ENCODE results near the gene CDC42EP5.
"Not testable (repeated sequence)": the region's sequence is repeated elsewhere in the genome, so short reads cannot be mapped to it uniquely, and the experiment has no call there.

The CDC42EP5 gene

DNA sequence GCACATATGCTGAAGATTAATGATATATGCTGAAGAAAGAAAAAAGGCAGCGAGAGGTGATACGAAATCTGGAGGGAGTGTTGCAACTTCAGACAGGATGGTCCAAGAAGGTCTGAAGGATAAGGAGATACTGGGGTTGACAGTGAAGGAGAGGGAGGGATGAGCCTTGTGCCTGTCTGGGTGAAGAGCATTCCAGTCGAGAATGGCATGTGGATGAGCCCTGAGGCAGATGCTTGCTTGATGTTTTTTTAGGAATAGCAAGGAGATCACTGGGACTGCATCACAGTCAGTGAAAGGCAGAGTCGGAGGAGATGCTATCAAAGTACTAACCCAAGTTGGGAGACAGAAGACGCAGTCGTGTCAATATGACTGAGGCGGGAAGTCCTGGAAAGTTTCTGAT, 16.2 kb upstream of the CDC42EP5 start:
- no peak for DNase-seq

- no peak for DNase-seq
These were observed 12.8 kb upstream of the CDC42EP5 start for GRCh38 chr19:54485851-54486250.

GRCh38 chr19:54484451-54484850, 11.4 kb upstream of the CDC42EP5 start:
- no peak for DNase-seq

- no peak for DNase-seq
These were observed 9.8 kb upstream of the CDC42EP5 start for GRCh38 chr19:54482889-54483288.

DNA sequence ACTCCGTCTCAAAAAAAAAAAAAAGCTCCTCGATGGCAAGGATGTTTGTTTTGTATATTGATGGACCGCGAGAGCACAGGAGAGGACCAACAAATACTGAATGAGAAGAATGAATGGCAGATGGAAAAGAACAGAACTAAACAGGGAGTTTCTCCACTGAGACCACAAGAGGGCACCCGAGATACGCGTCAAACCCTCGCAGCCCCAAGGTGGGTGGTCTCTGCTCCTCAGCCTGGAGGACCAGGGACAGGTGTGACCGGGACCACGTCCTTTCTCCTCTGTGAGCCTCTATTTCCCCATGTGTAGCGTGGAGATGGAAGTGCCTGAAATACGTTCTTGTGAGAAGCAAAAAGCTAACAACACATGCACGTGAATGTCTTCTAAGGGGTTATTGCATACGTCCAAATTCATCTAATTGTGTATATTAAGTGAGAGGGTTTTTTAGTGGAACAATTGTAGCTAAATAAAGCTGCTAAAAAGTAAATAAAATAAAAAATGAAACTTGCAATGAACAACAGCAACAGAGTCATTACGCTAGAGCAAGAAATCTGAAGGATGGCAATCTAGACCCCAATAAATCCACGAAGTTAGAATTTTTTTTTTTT, 8.3 kb upstream of the CDC42EP5 start:
- DNase-seq = peak; percentile 7 to 10

- DNase-seq = no peak
These were observed 7.0 kb upstream of the CDC42EP5 start for GRCh38 chr19:54480051-54480450.

GRCh38 chr19:54478677-54479266, 5.7 kb upstream of the CDC42EP5 start:
- peak in 1 of 2 donors; percentile 13 for DNase-seq

- DNase-seq = no peak
These were observed 4.6 kb upstream of the CDC42EP5 start for GRCh38 chr19:54477650-54478049.

GRCh38 chr19:54475706-54476105, 2.6 kb upstream of the CDC42EP5 start:
- DNase-seq = no peak

DNA sequence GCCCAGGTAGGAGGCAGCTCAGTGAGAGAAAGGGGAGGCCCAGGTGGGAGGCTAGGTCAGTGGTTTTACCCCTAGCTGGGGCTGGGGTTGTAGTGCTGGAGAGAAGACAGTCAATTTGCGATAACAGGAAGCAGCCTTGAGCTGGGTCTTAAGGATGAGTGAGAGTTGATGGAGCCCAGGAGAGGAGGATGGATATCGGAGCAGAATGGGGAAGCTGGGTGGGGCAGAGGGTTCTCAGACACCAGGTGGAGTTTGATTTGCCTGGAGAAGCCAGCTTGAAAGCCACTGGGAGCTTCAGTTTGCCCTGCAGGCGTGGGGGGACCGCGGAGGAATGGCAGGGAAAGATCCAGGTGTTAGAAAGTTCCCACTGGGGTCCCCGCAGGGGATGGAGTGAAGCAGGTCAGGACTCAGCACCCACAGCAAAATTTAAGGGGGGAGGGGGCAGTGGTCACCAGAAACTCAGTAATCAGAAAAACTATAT, 836 bp upstream of the CDC42EP5 start:
- DNase-seq = no peak

DNA sequence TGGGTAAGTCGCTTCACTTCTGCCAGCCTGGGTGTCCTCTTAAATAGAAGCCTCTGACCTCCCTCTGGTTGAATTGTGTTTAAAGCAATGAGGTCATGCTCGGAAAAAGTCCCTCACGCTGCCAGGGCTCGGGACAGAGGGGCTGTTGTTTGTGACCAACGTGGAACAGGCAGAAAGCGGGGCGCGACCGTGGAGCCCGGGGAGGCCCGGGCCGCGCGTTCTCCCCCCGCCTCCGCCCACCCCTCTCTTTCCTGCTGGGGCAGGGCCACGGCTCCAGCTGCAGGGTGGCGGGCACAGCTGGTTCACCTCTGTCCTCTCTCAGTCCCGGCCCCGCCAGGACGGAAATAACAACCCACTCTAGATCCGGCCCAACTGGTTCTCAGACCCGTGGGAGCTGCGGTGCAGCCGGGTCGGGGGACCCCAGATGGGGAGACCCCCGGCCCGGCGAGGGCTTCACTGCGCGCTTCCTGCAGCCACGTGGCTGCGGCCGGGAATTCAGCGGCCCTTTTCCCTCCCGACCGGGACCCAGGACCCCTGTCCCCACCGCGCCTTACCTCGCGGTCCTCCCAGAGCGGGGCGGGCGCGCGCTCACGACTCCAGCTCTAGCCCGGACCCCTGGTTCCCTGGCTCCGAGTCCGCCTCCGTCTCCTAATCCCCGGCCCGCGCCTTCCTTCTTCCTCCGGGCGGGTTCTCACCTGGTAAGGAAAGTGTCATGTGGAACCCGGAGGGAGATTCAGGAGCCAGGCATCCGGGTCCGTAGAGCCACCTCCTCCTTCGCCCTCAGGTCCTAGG, 1.9 kb downstream of the CDC42EP5 start:
- peak; percentile 5 to 52 for DNase-seq

- no peak for DNase-seq
These were observed 2.7 kb downstream of the CDC42EP5 start for GRCh38 chr19:54470276-54470887.

DNA sequence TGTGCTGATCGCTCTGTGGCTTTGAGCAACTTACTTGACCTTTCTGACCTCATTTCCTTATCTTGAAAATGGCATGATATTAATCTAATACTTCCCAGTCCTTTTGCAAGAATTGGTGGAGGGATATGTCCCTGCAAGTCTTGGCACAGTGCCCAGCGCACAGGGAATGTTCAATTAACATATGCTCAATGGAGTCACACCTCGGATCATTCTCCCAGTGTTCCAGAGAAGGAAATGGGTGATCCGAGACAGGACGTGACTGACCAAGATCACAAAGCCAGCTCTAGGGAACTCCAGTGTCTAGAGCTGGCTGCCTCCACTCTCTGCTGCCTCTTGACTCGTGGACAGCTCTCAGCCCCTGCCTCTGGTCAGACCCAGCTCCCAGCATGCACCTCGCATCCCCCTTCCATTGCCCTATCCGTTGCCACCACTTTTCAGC, 3.6 kb downstream of the CDC42EP5 start:
- no peak for DNase-seq

- DNase-seq = not testable (repeated sequence)
These were observed 7.0 kb downstream of the CDC42EP5 start for GRCh38 chr19:54466110-54466480.

DNA sequence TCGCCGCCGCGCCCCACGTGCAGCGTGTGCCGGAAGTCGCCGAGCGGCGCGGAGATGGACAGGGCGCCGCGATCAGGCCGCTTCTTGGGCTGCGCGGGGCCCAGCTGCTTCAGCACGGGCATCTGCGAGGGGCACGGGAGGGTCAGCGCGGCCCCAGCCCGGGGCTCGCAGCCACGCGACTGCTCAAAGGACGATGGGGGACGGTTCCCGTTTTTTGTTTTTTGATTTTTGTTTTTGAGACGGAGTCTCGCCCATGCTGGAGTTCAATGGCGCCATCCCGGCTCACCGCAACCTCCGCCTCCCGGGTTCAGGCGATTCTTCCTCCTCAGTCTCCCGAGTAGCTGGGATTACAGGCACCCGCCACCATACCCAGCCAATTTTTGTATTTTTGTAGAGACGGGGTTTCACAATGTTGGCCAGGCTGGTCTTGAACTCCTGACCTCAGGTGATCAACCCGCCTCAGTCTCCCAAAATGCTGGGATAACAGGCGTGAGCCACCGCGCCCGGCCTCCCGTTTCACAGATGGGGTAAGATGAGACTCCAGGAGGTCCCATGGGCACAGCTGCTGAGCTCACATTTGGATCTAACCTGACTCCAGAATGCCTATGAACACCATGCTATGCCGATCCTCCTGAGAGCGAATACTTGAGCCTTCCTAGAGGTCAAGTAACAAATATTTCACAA, 7.5 kb downstream of the CDC42EP5 start:
- DNase-seq = no peak

GRCh38 chr19:54464630-54465425, 8.3 kb downstream of the CDC42EP5 start:
- DNase-seq = peak; percentile 63 to 80

GRCh38 chr19:54464044-54464629, 9.0 kb downstream of the CDC42EP5 start:
- DNase-seq = peak in 1 of 2 donors; percentile 75

- peak; percentile 88 to 94 for DNase-seq
These were observed 9.5 kb downstream of the CDC42EP5 start, which contains the start of gene LENG9 for GRCh38 chr19:54463531-54464043. Gene LENG9 (minus strand): TSS chr19:54463778. CDS start chr19:54463526, 252 bp downstream.

DNA sequence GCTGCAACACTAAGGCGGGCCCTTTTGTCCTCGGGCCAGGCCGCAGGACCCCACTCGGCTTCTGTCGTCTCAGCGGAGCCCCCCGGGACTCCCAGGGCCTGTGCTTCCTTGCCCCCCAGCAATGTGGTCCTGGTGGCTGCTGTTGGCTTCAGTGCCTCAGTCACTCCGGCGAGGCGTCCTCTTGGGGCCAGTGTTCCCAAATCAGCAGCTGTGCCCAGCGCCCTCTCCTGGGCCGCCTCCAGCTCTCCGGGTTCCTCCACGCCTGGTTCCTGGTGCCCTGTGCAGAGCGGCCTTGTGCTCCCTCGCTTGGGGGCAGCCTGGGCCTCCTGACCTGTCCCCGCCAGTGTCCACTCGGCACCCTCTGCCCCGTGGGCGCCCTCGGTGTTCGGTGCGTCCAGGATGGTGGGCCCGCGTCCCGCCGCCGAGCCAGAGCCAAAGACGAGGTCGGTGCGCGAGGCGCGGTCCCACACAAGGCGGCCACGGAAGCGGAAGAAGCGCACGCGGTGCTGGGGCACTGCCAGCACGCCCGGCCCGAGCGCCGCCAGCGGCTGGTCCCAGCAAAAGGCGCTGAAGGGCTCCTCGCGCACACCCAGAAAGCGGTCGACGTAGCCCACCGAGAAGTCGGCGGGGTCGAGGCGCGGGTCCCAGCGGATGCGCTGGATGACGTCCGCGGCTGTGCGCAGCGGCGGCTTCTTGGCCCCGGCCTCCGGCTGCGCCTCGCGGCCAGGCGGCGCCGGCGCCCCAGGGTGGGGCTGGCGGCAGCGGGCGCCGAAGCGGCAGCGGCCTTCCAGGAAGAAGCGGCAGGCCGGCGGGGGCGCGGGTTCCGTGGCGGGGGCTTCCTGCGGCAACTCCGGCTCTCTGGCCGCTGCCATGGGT, 10.2 kb downstream of the CDC42EP5 start:
- DNase-seq = peak in 1 of 2 donors; percentile 46

DNA sequence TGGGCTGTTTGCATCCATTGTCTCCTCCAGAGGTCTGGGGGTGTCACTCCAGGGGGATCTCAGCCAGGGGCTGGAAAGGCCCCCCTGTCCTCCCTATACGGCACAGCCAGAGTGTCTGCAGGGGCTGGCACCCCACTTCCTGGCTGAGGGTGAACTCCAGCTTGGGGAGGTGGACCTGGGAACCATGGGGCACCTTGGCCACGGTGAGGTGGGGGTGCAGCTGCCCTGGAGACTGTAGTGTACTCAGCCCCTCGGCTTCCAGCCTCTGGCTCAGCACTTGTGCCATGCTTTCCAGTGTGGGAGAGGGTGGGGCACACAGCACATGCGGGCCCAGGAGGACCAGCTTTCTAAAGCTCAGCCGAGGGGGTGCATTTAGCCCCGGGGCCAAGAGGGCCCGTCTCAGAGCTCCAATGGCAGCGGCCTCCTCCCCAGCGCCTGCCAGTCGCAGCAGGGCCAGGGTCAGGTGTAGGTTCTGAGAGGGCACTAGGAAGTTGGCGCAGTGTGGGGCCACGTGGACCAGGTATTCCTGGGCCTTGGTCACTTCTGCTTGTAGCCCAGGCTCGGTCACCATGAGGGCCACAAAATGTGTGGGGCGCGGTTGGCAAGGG, 10.9 kb downstream of the CDC42EP5 start:
- DNase-seq = no peak
